GM12875 (cell line): ENCODE data around the gene MORN1.
A peak's percentile ranks its signal among the peaks of the same experiment; 100 is the strongest.
"Not testable (repeated sequence)": the region's sequence is repeated elsewhere in the genome, so short reads cannot be mapped to it uniquely, and the experiment has no call there.

Source experiments
- H3K4me3 ChIP-seq: one replicate; pipeline ENCODE4 v1.5.1; 2011; ENCODE audit warnings: low read depth, low read length, control low read depth
- TF ChIP-seq, protein P1 (sequence below): IDR thresholded peaks from 2 replicates; pipeline ENCODE4 v1.5.1; 2011; ENCODE audit warnings: low read depth, mild to moderate bottlenecking, control low read depth, inconsistent platforms, low read length, moderate library complexity, borderline replicate concordance; ENCODE audit not compliant: insufficient read depth

Gene MORN1

DNA sequence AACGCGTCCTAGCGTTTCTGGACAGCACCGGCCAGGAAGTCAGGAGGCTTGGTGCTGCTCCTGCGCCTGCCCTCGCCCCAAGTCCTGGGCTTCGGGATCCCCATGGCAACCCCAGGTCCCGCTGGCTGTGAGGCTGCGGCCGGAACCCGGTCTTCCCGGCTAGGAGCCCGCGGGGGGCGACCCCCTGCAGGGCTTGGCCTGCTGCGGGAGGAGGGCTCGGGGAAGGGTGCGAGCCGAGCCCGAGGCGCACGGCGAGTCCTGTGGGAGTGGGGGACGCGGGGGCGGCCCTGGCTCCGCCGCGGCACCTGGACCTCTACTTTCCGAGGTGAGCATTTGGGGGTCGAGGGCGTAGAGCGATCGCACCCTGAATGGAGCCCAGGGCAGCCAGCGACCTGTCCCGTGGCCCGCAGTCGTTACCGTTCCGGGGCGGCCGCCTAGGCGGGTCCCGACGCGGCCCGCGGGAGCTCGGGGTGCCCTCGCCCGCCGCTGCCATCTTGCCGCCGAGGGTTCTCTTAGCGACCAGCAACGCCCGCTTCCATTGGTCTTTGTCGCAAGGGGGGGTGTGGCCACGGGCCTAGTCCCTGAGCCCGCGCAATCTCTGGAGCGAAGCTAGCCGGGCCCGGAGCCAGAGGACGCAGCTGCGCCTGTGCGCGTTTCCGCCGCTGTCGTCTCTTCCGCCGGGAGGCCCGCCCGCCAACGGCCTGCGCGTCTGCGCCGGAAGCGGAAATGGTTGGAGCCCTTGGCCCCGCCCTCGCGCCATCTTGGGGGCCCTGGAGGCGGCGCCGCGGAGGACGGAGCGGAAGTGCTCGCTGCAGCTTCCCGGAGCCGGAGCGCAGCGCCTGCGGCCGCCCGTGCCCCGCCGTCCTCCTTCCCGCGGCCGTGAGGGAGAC, at the start of gene MORN1, which contains the start of gene RER1:
TSS of gene MORN1 (minus strand) at position 514 of the 890 bp plus-strand sequence. CDS start at position 493, 21 bp downstream.
TSS of gene RER1 (plus strand) at position 801 of the 890 bp plus-strand sequence. CDS start 3,950 bp downstream, outside the sequence.
- TF ChIP-seq, protein P1, sequence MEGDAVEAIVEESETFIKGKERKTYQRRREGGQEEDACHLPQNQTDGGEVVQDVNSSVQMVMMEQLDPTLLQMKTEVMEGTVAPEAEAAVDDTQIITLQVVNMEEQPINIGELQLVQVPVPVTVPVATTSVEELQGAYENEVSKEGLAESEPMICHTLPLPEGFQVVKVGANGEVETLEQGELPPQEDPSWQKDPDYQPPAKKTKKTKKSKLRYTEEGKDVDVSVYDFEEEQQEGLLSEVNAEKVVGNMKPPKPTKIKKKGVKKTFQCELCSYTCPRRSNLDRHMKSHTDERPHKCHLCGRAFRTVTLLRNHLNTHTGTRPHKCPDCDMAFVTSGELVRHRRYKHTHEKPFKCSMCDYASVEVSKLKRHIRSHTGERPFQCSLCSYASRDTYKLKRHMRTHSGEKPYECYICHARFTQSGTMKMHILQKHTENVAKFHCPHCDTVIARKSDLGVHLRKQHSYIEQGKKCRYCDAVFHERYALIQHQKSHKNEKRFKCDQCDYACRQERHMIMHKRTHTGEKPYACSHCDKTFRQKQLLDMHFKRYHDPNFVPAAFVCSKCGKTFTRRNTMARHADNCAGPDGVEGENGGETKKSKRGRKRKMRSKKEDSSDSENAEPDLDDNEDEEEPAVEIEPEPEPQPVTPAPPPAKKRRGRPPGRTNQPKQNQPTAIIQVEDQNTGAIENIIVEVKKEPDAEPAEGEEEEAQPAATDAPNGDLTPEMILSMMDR: no peak
- H3K4me3 ChIP-seq: peak within 1 kb of the TSS; percentile 100

DNA sequence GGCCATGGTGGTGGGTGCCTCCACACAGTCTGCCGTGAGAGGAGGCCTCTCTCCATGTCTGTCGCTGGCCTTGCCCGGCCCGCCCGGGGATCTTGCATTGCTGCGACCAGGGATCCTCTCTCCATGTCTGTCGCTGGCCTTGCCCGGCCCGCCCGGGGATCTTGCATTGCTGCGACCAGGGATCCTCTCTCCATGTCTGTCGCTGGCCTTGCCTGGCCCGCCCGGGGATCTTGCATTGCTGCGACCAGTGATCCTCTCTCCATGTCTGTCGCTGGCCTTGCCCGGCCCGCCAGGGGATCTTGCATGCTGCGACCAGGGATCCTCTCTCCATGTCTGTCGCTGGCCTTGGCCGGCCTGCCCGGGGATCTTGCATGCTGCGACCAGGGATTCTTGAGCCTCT, 49.0 kb upstream of the MORN1 start:
- H3K4me3 ChIP-seq: not testable (repeated sequence)

DNA sequence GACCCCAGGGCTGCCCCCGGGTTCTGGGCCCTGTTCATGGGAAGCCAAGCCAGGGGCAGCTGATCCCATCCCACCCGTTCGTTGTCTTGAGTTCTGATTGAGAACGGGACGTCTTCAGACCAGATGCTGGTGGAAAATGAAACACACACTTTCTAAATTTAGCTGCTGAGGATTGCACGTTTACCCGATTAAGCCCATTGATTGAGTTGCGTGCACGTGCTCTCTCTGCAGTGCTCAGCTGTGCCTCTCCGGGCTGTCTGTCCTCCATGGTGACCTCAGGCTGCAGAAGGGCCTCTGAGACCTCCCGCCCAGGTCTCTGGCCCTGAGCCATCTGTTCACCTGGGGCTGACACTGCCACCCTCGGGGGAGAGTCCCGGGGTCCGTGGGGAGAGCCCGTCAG, 48.0 kb upstream of the MORN1 start:
- H3K4me3 ChIP-seq: no peak overlapping the region

DNA sequence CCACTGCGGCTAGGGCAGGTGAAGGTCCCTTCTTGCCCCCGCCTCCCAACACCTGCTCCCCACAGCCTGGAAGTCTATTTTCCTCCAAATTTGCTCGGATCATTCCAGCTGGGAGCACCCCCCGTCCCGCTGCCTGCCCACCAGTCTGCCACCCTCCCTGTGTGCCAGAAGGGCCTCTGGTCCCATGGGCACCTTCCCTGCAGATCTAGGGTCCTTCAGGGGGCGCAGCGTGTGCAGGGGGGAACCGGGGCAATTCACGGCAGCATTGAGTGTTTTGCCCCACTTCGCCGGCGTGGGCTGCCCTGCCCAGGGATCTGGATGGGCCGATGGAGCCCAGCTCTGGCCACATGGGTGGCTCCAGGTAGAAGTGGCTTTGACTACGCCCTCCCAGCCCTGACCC, 47.3 kb upstream of the MORN1 start:
- H3K4me3 ChIP-seq: no peak overlapping the region
- TF ChIP-seq, protein P1: no peak

More for the DNA sequence above, 48.0 kb upstream of the MORN1 start:
- TF ChIP-seq, protein P1: no peak

DNA sequence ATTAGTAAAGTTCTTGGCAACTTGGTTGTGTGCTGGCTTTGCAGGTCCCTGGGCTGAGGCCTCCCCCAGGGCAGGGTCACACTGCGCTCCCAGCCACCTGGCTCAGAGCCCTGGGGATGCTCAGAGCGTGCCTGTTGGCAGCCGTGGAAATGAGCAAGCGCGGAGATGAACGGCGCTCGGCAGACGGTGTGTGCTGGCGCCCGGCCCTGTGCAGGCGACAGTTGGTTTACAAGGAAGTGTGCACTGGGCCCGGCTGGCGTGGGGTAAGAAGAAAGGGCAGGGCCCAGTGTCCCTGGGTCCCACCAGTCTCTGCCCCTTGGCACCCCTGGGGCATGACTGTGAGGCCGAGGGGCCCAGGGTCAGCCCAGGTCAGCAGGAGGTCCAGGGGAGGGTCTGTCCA, 46.7 kb upstream of the MORN1 start:
- H3K4me3 ChIP-seq: no peak overlapping the region
- TF ChIP-seq, protein P1: no peak

DNA sequence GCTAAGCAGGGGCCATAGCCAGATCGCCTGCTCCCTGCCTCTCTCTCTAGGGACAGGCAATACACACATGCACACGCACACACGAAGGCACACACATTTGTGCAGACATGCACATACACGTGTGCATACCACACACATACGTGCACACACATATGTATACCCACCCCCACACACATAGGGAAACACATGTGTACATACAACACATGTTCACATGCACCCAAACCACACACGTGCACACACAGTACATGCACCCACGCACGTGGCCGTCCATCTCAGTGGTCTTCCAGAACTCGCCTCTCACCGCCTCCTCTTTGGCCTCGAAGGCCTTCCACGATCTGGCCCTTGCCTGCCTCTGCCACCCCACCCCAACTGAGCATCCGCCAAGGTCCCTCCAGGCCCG, 46.3 kb upstream of the MORN1 start:
- TF ChIP-seq, protein P1: no peak
- no peak overlapping the region for H3K4me3 ChIP-seq

DNA sequence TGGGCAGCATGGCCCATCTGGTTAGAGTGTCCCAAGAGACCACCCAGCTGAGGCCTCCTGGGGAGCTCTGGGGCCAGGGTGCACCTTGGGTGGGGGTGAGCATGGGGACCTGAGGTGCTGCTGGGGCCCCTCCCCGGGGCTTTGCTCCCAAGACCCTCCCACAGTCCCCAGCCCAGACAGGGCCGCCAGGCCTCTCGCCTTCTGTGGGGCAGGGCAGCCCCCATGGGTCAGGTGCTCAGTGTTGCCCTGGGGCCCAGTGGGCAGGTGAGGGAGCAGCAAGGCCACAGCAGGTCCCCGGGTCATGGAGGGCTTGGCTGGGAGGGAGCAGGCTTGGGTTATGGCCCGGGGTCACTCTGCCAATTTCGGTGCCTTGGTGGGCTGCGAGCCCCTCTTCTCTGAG, 45.5 kb upstream of the MORN1 start:
- H3K4me3 ChIP-seq: no peak overlapping the region

More for the DNA sequence above, 45.5 kb upstream of the MORN1 start:
- TF ChIP-seq, protein P1: no peak
